Stimulated activated CD4-positive, alpha-beta T cell treated with anti-CD3 and anti-CD28 coated beads, TNF-alpha, amount 100 ng/mL, for 4 hours (primary cell): ENCODE results near the gene MGAT5.

Experiments
- DNase-seq, 3 experiments: peaks; one replicate each; pipeline ENCODE4 v3.0.0-alpha.2; 2020; ENCODE audit warnings: low read depth in 3 of 3

The MGAT5 gene

DNA sequence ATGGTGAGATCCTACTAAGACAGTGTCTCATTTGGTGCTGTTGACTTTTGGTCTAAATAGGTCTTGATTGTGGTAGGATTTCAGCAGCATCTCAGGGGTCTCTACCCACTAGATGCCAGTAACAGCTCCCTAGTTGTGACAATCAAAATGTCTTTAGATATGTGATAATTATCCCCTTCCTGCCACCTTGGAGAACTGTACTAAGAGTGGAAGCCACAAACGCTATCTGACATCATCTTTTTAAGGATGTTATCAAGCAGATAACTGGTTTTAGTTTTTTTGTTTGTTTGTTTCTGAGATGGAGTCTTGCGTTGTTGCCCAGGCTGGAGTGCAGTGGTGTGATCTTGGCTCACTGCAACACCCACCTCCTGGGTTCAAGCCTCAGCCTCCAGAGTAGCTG is 3.1 kb downstream of the MGAT5 start:
- no peak for DNase-seq

DNA sequence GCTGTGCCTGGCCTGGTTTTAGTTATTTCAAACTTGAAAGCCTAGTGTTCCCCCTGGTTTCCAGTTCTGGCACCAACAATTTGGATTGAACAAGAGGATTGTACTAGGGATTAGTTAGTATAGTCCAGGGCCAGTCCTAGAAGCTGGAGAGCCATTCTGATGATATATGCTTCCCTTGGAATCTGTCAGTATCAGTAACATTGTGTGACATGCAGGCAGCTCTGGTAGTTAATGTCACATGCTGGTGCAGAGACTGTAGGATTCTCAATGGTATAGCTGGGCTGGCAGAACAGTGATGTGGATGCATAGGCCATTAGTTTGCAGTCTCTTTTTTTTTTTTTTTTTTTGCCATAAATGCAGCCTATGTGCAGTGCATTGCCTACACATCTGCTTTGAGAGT is 3.6 kb downstream of the MGAT5 start:
- no peak for DNase-seq

- DNase-seq = no peak
Observed at GRCh38 chr2:134257965-134258683, 4.3 kb downstream of the MGAT5 start.

DNA sequence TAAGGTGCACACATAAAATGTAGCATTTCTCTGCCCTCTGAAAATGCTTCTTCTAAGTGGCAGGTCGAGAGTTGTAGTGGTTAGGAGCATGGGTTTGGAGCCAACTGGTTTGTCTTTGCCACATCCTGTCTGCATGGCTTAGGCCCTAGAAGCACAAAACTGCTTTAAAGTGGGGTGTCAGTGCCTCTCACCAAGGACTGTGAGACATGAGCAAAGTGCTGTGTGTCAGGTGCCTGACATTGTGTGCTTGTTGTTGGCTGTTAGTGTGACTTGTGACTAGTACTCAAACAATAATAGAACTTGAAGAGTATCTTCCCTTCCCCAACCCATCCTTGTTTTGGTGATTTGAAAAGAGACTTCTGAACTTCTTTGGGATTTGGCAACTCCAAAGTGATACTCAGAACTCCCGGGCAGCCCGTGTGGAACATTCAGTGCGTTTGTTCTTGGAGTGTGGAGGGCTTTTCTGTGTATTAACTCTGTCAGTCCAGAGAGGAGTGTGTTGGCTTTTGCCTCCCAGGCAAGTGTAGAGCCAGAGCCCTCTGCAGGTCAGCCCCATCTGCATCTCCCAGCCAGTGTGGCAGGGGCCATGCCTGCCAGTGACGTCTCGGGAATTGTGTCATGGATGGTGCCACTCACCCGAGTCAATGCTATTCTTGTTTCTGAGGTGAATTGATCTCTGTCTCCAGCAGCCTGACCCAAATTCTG is 5.0 kb downstream of the MGAT5 start:
- peak in 1 of 3 experiments; percentile 30 for DNase-seq

DNA sequence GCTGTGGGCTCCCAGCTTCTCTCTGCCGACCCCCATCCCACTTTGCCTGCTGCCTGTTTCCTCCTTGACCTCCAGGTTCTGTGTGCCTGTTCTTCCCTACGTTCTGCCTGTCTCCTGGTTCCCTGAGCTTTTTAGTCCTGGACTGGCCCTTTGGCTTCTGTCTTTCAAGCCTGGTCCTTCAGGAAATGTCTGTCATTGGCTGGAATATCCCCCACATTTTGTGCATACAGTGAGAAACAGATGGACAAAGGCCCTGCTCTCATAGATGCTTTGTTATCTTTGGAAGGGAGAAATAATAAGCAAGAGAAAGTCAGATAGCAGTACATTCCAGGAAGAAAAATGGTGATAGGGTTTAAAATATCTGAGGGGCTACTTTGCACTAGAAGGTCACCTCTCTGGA is 5.7 kb downstream of the MGAT5 start:
- no peak for DNase-seq

- DNase-seq = no peak
Observed at GRCh38 chr2:134259994-134260393, 6.1 kb downstream of the MGAT5 start.

GRCh38 chr2:134260713-134261112 is 6.8 kb downstream of the MGAT5 start:
- no peak for DNase-seq

GRCh38 chr2:134261398-134262131 is 7.7 kb downstream of the MGAT5 start:
- DNase-seq = no peak

DNA sequence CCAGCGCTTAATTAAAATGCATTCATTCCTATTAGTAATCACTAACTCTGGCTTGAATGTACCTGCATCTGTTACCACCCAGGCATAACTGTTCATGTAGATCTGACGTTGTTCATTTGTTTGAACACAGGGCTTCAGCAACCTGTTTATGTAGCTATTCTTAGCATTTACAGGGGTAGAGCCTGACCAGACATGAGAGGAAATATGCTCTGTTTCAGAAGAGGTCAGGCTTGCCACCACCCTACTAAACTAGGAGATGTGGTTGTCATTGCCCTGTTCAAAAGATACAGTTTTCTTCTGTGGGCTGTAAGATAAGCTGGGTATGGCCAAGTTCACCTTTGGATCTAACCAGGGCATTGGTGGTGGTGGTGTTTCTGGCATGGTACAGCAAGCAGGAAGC is 8.8 kb downstream of the MGAT5 start:
- no peak for DNase-seq

DNA sequence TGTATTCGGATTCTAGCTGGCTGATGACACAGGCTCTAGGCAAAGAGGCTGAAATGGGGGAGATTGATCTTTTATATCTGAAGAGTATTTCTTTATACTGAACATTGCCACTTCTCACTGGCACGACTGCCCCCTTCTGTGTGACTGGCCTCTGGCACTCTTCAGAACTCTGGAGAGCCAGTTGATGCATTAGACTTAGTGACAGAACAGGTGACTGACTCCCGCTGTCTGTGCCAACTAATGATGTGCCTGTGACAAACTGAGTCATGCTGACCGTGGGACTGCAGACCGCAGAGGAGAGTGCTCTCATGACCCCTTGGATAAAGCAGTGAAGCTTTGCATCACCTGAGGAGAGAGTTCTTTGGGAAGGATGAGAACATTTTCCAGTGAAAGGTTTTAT is 14.4 kb downstream of the MGAT5 start:
- DNase-seq = no peak

- no peak for DNase-seq
Observed at GRCh38 chr2:134269230-134269629, 15.4 kb downstream of the MGAT5 start.

DNA sequence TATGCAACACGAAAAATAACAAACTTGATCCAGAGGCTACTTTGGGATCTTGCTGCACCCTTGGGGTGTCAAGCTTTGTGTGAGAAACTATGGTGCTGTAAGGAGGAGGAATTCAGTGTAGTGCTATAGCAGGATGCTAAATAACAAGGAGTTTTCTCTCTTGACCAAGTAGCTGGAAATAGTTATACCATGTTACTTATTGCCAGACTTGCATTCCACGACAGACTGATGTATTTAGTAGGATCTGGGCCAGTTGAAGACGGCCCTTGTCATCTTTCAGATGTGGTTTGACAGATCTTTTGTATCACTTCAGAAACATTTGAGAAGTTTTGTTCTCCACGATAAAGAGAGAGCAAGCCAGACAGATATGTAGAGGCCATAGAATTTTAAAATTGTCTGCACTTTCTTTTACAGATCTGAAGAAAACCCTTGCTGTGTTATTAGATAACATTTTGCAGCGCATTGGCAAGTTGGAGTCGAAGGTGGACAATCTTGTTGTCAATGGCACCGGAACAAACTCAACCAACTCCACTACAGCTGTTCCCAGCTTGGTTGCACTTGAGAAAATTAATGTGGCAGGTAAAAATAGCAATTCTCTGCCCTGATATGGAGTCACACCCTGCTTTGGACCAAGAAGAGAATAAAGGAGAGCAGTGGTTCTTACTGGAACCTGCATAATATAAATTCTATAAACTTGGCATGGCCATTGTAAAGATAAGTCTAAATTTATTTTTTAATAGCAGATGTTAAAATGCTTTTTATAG is 16.3 kb downstream of the MGAT5 start:
- no peak for DNase-seq

- DNase-seq = no peak
Observed at GRCh38 chr2:134271758-134272157, 17.9 kb downstream of the MGAT5 start.

DNA sequence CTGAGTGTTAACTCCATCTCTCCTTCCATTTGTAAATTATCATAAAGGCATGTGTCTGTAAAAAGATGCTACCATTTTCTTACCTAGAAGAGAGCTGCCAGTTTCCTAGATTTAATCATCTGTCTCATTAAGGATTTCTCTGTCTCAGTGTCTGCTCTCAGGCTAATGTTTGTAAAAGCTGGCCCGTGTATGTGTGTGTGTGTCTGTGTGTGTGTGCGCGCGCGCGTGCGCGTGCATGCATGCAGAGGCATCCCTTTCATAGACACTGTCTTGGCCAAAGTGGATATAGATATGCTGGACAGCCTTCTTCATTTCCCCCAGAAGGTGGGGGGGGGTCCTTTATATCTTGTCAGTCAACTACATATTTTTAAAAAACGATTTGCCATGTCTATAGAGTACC is 18.9 kb downstream of the MGAT5 start:
- DNase-seq = no peak

DNA sequence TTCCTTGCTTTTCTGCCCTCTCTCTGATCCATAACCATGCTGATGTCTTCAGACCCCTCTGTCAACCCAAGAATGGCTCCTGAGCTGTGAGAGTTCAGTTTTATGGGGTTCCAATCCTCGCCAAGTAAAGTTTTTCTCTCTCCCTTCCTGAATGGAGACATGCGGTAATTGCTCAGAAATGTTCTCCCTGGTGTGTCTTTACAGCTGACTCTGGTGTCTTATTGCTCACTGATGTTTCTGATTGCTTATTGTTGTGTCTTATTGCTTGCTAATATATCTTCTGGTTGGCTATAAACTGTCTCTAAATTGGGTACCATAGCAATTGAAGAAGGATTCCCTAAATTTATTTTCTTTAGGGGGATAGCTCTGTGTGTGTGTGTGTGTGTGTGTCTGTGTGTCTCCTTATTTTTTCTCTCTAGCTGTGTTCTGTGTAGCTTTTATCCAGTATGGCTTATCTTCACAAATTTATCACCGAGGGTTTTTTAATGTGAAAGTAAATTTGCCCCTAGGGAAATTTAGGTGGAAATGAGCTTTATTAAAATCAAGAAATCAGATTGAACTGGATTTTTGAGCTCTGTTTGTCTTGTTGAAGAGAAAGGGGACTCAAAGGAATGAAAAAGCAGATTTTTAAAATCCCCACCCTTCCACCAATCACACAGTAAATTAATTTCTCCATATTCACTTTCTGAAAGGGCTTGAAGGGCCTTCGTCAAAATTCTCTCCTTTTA is 19.5 kb downstream of the MGAT5 start:
- DNase-seq = no peak

GRCh38 chr2:134274121-134274520 is 20.2 kb downstream of the MGAT5 start:
- no peak for DNase-seq

DNA sequence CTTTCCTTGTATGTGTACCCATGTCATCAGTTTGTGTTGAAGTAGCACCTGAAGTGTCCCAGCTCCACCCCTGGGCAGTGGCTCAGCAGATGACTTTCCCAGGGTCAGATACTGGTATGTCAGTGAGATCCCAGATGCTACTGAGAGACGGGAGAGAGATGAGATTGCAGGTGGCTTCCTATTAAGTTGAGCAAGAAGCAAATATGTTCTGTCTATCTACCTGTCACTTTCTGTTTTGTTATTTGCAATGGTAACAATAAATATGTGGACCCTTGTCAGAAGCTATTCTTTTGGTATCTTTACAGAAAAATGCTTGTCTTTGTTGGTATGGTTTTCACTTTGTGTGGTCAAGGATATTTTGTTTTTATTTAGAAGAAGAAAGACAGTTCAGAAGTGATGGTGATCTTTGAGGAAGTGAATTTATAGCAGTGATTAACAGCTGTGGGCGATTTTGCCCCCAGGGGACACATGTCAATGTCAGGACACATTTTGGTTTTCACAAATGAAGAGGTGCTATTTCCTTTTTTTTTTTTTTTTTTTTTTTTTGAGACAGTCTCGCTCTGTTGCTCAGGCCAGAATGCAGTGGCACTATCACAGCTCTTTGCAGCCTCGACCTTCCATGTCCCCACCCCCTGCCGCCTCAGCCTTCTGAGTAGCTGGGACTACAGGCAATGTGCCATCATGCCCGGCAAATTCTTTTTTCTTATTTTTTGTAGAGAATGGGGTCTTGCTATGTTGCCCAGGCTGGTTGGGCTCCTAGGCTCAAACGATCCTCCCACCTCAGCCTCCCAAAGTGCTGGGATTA is 21.4 kb downstream of the MGAT5 start:
- no peak for DNase-seq

DNA sequence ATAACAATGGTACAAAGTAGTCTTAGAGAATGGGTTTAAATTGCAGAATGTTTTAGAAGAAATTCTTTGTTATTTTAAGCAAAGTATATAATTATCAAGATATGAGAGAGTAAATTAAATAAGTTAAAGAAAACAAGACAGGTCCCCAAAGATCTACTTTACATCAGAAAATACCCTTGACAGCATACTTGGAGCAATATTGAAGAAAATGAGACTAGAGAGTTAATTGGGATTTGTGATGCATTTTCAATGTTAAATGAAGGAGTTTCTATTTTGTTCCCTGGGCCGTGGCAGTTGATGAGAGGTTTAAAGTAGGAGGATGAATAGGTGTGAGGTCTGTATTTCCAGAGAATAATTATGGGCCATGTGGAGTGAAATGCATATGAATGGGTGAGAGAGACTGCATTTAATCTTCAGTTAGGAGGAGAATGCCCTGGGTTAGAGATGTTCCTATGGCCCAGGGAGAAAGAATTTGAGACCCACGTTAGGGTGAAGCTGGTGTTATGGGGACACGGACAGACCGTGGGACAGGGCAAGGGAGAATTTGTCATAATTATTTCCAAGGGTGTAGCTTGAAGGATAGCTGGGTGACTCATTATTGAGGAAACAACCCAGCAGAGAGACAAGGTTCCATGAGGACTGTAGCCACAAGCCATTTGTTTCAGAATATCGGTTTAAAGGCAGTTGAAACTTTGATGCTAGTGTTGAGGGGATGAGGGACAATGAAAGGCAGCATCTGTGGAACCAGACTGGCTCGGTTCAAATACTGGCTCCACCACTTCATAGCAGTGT is 22.7 kb downstream of the MGAT5 start:
- no peak for DNase-seq

DNA sequence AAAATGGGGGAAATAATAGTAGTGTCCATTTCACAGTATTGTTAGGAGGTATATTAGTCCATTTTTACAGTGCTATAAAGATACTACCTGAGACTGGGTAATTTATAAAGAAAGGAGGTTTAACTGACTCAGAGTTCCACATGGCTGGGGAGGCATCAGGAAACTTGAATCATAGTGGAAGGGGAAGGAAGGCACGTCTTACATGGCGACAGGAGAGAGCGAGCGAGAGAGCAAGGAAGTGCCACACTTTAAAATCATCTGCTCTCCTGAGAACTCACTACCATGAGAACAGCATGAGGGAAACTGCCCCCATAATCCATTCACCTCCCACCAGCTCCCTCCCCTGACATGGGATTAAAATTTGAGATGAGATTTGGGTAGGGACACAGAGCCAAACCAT is 23.4 kb downstream of the MGAT5 start:
- DNase-seq = no peak

DNA sequence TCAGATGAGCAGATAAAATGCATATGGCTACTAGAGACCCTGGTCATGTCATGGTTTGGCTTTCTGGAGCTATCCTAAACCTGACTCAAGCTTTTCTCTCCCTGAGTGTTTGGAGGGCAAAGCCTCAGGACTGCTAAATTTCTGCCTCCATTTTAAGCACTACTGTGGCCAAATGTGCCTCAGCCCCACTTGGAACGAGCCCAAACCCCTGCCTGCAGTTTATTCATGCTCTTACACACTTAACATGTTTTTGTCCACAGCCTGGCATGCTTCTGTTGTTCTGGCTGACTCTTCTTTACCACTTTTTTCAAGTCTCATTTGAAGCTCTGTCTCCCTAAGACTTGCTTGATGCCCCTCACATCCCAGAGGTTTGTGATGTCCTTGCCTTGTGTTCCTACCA is 24.7 kb downstream of the MGAT5 start:
- DNase-seq = no peak
